Ectodermal cell (in vitro differentiated cells): Measurements from ENCODE around the gene TSPAN7.
A peak's percentile ranks its signal among the peaks of the same experiment; 100 is the strongest.

ENCODE experiments used
- H3K27ac ChIP-seq: 2 replicates; pipeline ENCODE4 v1.7.0; 2013; ENCODE audit warnings: mild to moderate bottlenecking, low read depth, low read length; ENCODE audit not compliant: insufficient read depth, poor library complexity, severe bottlenecking
- H3K27me3 ChIP-seq: 2 replicates; pipeline ENCODE4 v1.7.0; 2013; ENCODE audit warnings: mild to moderate bottlenecking, low read length; ENCODE audit not compliant: insufficient read depth, control insufficient read depth, poor library complexity, severe bottlenecking
- H3K36me3 ChIP-seq: one replicate; pipeline ENCODE4 v1.7.0; 2013; ENCODE audit warnings: low read length; ENCODE audit not compliant: control insufficient read depth, insufficient read depth
- H3K4me1 ChIP-seq: one replicate; pipeline ENCODE4 v1.7.0; 2013; ENCODE audit warnings: low read length; ENCODE audit not compliant: control insufficient read depth, insufficient read depth
- H3K4me3 ChIP-seq: 2 replicates; pipeline ENCODE4 v1.7.0; 2013; ENCODE audit warnings: low read depth, low read length, control low read depth; ENCODE audit not compliant: insufficient read depth
- H3K9me3 ChIP-seq: 2 replicates; pipeline ENCODE4 v1.7.0; 2013; ENCODE audit warnings: mild to moderate bottlenecking, low read length, moderate library complexity; ENCODE audit not compliant: control insufficient read depth
- WGBS, 2 experiments: methylation state at CpG; one replicate each; pipeline ENCODE4 v1.1.7; 2013; ENCODE audit warnings: missing lambda C conversion rate in 2 of 2; 5-methylcytosine and 5-hydroxymethylcytosine counted together

The TSPAN7 gene

DNA sequence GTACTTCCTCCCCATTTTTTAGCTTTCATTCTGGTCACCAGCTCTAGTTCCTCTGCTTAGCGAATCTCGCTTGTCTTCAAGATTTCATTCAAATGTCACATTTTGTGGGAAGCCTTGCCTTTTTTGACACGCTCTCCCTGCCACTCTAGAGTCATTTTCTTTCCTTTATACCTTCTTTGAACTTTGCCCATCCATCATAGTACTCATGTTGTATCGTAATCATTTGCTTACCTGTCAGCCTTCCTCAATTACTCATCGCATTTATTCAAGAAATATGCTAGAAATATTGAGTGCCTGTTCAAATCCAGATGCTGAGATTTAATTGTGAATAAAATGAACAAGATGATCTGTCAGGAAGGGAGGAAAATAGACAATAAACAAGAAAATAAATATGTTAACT lies 21.8 kb downstream of the TSPAN7 start:
- H3K4me3 ChIP-seq = no peak overlapping the region
- no peaks in the 10 kb centered on the region for H3K9me3 ChIP-seq
- 95 to 97% methylated on average over 3 to 5 of the region's 5 CpGs for WGBS, 2 experiments
- no peaks in the 10 kb centered on the region for H3K4me1 ChIP-seq
- no peak overlapping the region for H3K27ac ChIP-seq
- no peaks in the 10 kb centered on the region for H3K27me3 ChIP-seq
- no peaks in the 10 kb centered on the region for H3K36me3 ChIP-seq

DNA sequence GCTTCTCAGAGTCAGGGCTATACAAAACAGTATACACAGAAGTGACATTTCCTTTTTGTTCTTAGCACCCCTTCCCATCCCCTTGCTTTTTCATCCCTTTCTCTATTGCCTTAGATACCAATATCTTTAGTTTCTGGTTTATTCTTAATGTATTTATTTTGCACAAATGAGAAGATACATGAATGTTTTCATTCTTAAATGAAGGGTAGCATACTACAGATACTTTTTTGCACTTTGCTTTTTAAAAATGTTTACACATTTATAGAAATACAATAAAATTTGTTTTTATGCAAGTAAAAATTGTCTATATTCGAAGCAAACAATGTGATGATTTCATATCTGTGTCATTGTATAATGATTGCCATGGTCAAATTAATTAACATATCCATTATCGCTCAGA lies 33.1 kb downstream of the TSPAN7 start:
- Histone ChIP-seq H3K27me3 (no peaks in the 10 kb centered on the region), H3K4me3 (no peak overlapping the region)
- no CpG with 5 or more reads among the region's 2 CpGs for WGBS, 2 experiments

DNA sequence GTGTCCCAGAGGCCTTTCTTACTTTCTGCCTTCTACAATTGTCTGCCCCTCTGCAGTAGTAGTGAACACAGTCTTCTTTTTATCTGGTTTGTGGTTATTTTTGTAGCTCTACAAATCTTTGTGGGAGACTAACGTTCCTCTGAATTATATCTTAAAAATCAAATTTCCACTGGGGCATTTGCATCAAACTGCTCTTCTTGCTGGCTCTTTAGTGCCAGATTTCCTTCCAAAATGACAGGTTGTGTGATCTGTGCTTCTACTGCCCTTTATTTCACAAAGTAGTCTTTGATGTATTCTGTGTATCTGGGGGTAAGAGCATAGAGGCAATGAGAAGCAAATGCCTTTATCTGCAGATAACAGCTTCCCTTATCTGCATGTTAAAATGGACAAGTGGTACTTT lies 34.5 kb downstream of the TSPAN7 start:
- H3K36me3 ChIP-seq = no peaks in the 10 kb centered on the region
- H3K27ac ChIP-seq = no peak overlapping the region
- peaks cover 5% of the 10 kb centered on the region for H3K4me1 ChIP-seq
- H3K27me3 ChIP-seq = no peaks in the 10 kb centered on the region
- no peak overlapping the region for H3K4me3 ChIP-seq
- H3K9me3 ChIP-seq = no peaks in the 10 kb centered on the region
- WGBS, 2 experiments = 100% methylated on average over 1 of the region's 1 CpG; no CpG with 5 or more reads in 1 of the 2 experiments

More for the DNA sequence above, 33.1 kb downstream of the TSPAN7 start:
- H3K27ac ChIP-seq = no peak overlapping the region
- H3K36me3 ChIP-seq = no peaks in the 10 kb centered on the region
- H3K9me3 ChIP-seq = no peaks in the 10 kb centered on the region
- no peaks in the 10 kb centered on the region for H3K4me1 ChIP-seq

DNA sequence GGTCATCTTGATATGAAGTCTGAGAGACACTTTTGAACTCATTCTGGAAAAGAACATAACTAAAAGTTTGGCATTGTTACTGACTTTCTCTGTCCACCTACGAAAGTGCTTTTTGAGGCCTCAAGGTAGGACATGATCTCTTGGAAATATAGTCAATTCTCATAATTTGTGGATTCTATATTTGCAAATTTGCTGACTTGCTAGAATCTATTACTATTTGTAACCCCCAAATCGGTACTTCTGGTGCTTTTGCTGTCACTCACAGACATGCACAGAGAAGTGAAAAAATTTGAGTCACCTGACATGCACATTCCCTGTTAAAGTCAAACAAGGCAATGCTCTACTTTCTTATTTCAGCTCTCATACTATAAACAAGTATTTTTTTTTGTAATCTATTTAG lies 35.6 kb downstream of the TSPAN7 start:
- WGBS, 2 experiments = 87 to 92% methylated on average over 2 of the region's 2 CpGs
- no peak overlapping the region for H3K27ac ChIP-seq
- H3K9me3 ChIP-seq = no peaks in the 10 kb centered on the region
- H3K4me1 ChIP-seq = peaks cover 5% of the 10 kb centered on the region
- no peaks in the 10 kb centered on the region for H3K27me3 ChIP-seq
- no peaks in the 10 kb centered on the region for H3K36me3 ChIP-seq
- no peak overlapping the region for H3K4me3 ChIP-seq

DNA sequence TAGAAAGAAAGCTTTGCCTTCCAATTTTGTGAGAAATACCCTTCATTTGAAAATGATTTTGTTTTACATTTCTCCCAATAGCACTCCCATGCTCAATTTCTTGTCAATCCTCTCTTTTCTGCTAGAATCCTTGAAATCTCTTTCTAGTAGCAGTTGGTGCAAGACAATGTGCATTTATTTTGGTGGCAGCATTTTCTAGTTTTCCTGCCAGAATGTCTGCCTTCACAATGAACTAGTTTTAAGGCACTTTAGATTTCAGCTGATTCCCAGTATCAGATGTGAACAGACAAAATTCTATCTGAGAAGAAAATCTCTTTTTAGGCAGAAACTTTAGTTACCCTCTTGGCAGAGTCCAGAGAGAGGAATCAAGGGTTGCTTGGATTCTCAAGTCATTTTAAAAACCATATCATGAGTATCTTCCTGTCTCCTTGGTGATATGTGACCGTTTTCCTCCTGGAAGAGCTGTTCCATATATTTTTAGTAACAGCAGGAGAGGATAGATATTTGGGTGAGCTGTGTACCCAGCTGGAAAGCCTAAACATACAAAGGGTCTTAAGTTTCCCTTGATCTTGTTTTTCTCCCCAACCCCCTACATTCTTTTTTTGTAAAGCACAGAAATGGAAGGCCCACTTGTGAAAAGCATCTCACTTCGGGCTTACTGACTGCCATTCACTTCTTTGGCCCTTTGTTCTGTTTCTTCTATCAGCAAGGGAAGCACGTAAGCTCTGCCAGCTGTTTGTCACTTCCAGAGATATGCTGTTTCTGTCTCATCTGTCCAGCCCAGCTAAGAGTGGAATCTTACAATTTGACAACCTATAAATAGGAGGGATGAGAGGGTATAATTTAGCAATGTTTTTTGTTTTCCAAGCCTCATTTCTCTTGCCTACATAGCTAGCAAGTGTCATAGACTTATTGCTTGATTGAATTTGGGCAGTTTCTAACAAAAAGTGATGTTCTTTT lies 38.7 kb downstream of the TSPAN7 start:
- no peaks in the 10 kb centered on the region for H3K27me3 ChIP-seq
- H3K36me3 ChIP-seq = no peaks in the 10 kb centered on the region
- WGBS, 2 experiments = 6 to 10% methylated on average over 2 to 3 of the region's 3 CpGs
- H3K4me3 ChIP-seq = no peak overlapping the region
- H3K27ac ChIP-seq = peak overlapping the region; percentile 60
- H3K9me3 ChIP-seq = no peaks in the 10 kb centered on the region
- peaks cover 5% of the 10 kb centered on the region for H3K4me1 ChIP-seq

DNA sequence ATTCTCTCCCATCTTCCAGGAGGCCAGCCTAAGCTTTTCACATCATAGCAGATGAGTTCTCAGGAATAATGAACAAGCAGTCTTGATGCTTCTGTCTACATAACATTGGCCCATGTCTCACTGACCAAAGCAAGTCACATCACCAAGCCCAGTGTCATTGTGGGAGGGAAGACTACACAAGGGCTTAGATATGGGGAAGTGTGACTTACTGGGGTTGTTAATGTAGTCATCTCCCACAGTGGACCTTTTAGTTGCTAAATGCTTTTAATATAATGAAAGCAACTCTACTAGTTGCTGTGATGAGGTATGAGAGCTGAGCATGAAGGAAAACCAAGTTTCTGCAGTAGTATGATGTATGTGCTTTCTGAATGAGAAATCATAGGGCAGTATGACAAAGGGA lies 40.5 kb downstream of the TSPAN7 start:
- Histone ChIP-seq H3K27me3 (no peaks in the 10 kb centered on the region), H3K9me3 (no peaks in the 10 kb centered on the region), H3K27ac (no peak overlapping the region), H3K4me1 (peaks cover 5% of the 10 kb centered on the region), H3K36me3 (no peaks in the 10 kb centered on the region), H3K4me3 (no peak overlapping the region)

DNA sequence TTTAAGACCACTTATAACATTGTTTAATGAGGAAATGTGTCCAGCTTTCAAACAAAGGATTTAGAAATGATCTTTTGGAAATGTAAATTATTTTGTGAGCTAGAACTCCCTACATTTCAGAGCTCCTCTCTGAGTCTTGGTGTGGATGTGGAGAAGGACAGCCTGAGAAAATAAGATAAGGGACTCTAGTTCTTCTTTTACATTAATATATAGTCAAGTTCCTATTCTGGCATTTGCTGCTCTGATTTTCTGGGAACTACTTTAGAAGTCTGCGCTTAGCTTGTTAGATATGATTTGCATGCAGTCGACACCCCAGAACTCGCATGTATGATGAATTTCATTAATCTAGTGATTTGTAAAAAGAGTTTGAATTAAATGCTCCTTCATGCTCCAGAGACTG lies 45.5 kb downstream of the TSPAN7 start:
- no peaks in the 10 kb centered on the region for H3K36me3 ChIP-seq
- no peak overlapping the region for H3K4me3 ChIP-seq
- H3K27ac ChIP-seq = no peak overlapping the region
- no peaks in the 10 kb centered on the region for H3K27me3 ChIP-seq
- H3K9me3 ChIP-seq = no peaks in the 10 kb centered on the region
- H3K4me1 ChIP-seq = no peaks in the 10 kb centered on the region
- WGBS, 2 experiments = 95 to 96% methylated on average over 3 of the region's 3 CpGs

DNA sequence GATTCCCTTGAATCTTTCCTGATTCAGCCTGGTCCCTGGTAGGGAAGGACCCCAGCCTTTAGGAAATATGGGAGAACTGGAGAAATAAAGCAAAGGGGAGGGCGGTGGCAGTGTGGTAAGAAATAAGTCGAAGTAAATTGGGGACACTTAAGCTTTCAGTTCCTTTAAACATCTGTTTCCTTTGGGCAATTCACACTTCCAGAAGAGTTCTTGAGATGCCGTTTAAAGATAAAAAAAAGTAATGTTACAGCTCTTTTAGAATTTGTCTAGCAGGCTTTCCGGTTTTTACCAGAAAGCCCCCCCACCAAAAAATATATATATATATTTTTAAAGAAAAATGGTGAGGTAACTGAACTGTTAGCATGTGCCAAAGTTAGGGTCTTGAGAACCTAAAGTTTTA lies 46.6 kb downstream of the TSPAN7 start:
- H3K36me3 ChIP-seq = no peaks in the 10 kb centered on the region
- no peaks in the 10 kb centered on the region for H3K4me1 ChIP-seq
- no peak overlapping the region for H3K4me3 ChIP-seq
- H3K27me3 ChIP-seq = no peaks in the 10 kb centered on the region
- WGBS, 2 experiments = 86 to 92% methylated on average over 2 of the region's 4 CpGs
- H3K27ac ChIP-seq = no peak overlapping the region
- H3K9me3 ChIP-seq = no peaks in the 10 kb centered on the region

DNA sequence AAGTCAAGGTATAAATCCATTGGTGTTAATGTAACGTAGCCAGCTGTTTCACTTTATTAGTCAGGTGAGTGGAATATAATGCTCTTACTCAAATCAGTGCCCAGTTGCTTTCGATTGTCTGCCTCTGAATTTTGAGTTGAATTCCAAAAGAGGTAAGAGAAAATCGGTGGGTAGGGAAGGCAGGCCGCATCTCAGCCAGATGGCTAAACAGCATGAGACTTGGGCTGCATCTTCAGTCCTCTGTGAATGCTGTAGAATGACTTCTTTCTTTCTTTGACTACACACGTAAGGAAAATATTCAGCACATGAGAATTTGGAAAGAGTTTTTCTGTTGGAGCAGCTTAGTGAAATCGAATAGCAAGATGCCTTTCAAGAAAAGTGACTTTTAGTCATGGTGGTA lies 49.5 kb downstream of the TSPAN7 start:
- H3K27me3 ChIP-seq = no peaks in the 10 kb centered on the region
- H3K9me3 ChIP-seq = no peaks in the 10 kb centered on the region
- H3K27ac ChIP-seq = no peak overlapping the region
- H3K4me3 ChIP-seq = no peak overlapping the region
- 78 to 85% methylated on average over 5 to 6 of the region's 6 CpGs for WGBS, 2 experiments
- no peaks in the 10 kb centered on the region for H3K36me3 ChIP-seq
- H3K4me1 ChIP-seq = no peaks in the 10 kb centered on the region

DNA sequence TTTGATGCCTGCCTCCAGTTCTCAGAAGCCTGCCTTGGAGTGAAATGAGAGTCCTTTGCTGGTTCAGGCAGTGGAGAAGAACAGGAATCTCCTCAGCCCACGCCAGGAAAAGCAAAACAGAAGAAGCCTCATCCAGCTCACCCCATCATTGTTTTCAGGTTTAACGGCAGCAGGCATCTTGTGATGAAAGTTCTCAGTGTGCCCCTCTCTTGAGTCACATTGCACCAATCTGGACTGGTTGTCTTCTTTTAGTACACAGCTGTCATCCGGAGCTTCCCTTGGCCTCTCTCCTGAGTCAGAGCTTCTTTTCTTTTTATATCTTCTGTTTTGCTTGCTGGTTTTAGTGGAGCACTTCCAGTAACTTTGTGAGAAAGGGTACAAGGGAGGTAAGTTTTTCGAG lies 50.9 kb downstream of the TSPAN7 start:
- H3K27me3 ChIP-seq = no peaks in the 10 kb centered on the region
- no peak overlapping the region for H3K27ac ChIP-seq
- H3K36me3 ChIP-seq = no peaks in the 10 kb centered on the region
- H3K9me3 ChIP-seq = no peaks in the 10 kb centered on the region
- no peaks in the 10 kb centered on the region for H3K4me1 ChIP-seq
- WGBS, 2 experiments = 95 to 97% methylated on average over 4 of the region's 4 CpGs
- H3K4me3 ChIP-seq = no peak overlapping the region
